T-helper 1 cell treated with Interleukin-12 subunit alpha and Interleukin-12 subunit beta and Interleukin-4 antibody, amounts not matched to agents 30 ng/mL and 1 ng/mL, for 36 hours (primary cell): ENCODE measurements around the gene NME7. TPM values are rescaled to one million over a fixed set of nuclear protein-coding genes. Genes with fewer than 3 reads are reported as not detected.

Experiments used
- intact Hi-C: fragments of 100-400 bp; cut with micrococcal nuclease; formaldehyde crosslinking; loops from one replicate; pipeline ENCODE4 v1.15.1; 2024
- total RNA-seq: library from RNA; stranded (reverse); gene quantifications from 2 replicates; pipeline ENCODE4 v1.2.3, GENCODE V29; 2022

Gene NME7
- total RNA-seq, 1 donor from 2014 or later, result 21.5 TPM

GRCh38 chr1:169110689-169111447 lies 256.7 kb downstream of the NME7 start:
- intact Hi-C loops, result no loop called here

- intact Hi-C loops, result no loop called here
Measured at GRCh38 chr1:169110236-169110635, 257.4 kb downstream of the NME7 start.

DNA sequence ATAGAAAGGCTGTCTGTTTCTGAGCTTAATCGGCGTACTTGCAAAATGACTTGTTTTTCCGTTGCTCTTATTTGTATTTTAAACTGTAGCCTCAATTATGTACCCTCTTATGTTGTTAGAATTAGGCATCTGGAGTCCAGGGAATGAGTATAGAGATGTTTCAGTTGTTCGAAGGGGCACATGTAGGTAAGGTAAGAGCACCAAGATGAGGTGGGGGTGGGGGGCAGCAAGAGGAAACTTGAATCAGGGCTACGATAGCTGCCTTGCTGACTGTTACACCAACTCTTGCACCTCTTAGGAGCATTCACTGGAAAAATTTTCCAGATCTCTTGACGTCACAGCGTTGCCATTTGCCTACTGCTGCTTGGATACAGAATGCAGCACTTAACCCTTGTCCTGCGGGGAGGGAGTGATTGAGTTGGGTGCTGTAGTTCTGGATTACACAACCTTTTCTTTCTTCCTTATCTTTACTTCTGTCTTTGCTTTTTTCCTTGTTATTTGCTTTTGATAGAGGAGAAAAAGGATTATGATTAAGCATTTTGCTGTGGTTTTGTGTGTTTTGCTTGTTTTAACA lies 257.9 kb downstream of the NME7 start:
- intact Hi-C loops, result loop anchor here (5.0 to 10.0 kb wide), 4 partner anchors 583 to 1385 kb away; partner anchors contain the start of genes DCAF6, MPC2 and MPZL1

DNA sequence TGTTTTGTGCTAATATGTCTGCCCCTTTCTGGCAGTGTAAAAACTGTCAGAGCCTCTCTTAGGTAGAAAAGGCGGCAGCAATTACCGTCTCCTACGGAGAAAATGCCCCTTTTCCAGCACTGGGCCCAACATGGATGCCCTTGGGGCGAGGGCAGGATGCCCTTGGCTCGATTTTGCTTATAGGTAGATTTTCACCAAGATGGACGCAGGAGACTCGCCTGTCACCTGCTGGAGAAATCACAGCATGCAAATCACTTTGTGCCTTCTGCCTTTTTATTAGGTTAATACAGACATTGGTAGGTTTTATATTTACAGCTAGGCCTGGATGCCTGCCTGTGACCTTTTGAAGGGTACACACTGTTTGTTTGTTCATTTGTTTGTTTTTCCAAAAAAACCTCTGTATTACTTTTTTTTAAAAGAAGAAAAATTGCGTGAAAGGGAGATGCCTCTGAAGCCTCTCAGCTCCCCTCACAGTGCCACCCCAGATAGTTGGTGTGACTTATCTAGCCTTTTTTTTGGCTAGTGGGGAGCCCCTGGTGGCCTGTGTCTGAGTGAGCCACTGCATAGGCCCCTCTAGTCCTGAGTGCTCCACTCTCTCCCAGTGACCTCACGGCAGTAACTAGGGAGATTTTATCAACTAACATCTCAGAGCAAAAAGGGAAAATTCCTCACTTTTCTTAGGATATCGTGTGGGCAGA lies 258.6 kb downstream of the NME7 start:
- intact Hi-C loops, result loop anchor here (5.0 to 10.0 kb wide), 4 partner anchors 583 to 1384 kb away; partner anchors contain the start of genes DCAF6, MPC2 and MPZL1

GRCh38 chr1:169108223-169108622 lies 259.4 kb downstream of the NME7 start:
- intact Hi-C loops, result loop anchor here (5.0 to 10.0 kb wide), 4 partner anchors 584 to 1383 kb away; partner anchors contain the start of genes DCAF6, MPC2 and MPZL1

- intact Hi-C loops, result loop anchor here (2.0 to 10.0 kb wide), 9 partner anchors 63 to 1887 kb away; partner anchors contain the start of genes DCAF6, KIFAP3, MPC2 and MPZL1
Measured at GRCh38 chr1:169107603-169108208, 259.9 kb downstream of the NME7 start.

DNA sequence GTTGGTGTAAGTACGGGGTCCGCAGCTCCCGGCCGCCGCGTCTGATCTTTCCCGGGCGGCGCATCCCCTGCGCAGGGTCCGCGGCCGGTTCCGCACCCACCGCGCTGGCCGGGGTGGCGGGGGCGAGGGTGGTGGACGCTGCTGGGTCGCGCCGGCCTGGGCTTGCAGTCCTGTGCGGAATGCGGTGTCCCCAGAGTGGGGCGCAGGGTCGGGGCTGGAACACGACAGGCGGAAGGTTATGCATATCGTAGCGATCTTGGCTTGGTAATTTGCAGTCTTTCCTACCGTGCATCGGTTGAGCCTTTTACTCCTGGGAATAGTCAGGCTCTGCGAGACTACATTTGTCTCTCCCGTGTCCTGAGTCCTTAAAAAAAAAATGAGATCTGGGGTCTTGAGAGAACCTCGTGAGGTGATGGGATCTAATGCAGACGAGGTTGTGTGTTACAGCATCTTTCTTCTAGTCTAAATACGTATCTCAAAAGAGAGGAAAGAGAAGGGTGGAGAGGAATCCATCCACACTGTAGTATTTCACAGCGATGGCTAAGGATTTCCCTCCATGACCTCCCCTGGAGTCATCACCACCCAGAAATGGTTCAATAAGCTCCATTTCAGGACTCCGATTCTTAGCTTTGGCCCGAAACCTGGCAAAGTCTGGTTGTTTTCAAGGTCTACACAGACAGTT lies 260.5 kb downstream of the NME7 start:
- intact Hi-C loops, result loop anchor here (1.0 to 10.0 kb wide), 20 partner anchors 17 to 1886 kb away; partner anchors contain the start of genes DCAF6, KIFAP3, METTL18 and MPC2

- intact Hi-C loops, result loop anchor here (1.0 to 10.0 kb wide), 20 partner anchors 16 to 1886 kb away; partner anchors contain the start of genes DCAF6, KIFAP3, METTL18 and MPC2
Measured at GRCh38 chr1:169106095-169106920, 261.3 kb downstream of the NME7 start, which contains the start of gene ATP1B1. Gene ATP1B1, plus strand, starts transcription at chr1:169106690. Its CDS starts 140 bp downstream, at chr1:169106830.

- intact Hi-C loops, result loop anchor here (1.0 to 10.0 kb wide), 20 partner anchors 15 to 1885 kb away; partner anchors contain the start of genes DCAF6, KIFAP3, METTL18 and MPC2
Measured at GRCh38 chr1:169105434-169106094, 262.0 kb downstream of the NME7 start.

GRCh38 chr1:169105087-169105433 lies 262.5 kb downstream of the NME7 start:
- intact Hi-C loops, result loop anchor here (5.0 to 10.0 kb wide), 4 partner anchors 583 to 1380 kb away; partner anchors contain the start of genes DCAF6, MPC2 and MPZL1

GRCh38 chr1:169103480-169103893 lies 264.1 kb downstream of the NME7 start:
- intact Hi-C loops, result loop anchor here (10.0 kb wide), 1 partner anchor 1379 kb away; the partner anchor contains the start of gene MPZL1

DNA sequence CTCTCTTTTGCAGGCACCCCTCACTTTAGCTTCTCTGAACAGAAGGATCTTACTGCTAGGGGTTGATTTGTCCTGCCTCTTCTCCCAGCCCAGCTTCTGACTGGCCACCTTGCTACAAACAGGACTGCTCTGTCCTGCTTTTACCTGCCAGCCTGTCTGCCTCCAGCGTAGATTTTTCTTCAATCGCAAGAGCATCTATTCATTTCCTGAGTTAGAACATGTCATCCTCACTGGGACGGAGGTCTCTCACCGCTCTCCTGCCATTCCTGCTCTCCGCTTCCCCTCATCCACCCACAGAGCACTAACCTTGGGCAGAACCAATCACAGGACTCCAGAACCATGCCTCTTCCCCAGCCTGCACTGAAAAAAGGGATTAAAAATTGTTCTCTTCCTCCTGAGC lies 264.6 kb downstream of the NME7 start:
- intact Hi-C loops, result loop anchor here (10.0 kb wide), 1 partner anchor 1378 kb away; the partner anchor contains the start of gene MPZL1

DNA sequence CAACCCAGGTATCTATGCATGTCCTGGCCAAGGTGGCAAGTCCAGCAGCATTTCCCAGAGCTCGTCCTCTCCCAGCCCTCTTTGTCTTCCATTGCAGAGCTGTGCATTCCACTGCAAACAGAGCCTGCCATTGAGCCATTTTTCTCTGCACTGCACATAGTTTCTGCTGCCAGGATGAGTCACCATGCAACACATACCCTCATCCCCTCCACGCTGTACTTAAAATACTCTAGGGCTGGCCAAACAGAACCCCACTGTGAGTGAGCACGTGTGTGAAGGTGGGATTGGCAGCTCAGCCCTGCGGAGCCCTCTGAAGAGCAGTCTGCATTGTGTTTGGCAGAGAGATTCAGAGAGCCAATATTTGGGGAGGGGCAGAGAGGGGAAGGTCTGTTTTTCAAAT lies 265.0 kb downstream of the NME7 start:
- intact Hi-C loops, result loop anchor here (10.0 kb wide), 1 partner anchor 1378 kb away; the partner anchor contains the start of gene MPZL1

DNA sequence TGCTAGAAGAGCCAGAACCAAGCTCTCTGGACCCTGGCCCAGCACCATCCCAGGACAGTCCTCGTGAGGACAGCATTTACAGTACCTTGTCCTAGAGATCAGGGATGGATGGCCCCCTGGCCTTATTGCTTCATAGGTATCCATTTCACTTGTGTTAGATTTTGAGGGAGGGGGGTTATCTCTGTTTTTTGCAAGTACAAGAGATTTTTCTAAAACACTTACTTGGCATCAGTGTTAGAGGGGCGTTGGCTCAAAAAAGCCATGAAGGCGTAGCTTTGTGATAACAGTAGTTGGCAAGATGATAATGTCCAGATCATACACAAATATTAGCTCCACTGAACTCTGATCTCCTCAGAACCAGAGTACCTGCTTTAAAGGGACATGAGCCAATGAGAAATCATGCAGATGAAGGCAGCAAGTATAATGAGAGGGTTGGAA lies 266.9 kb downstream of the NME7 start:
- intact Hi-C loops, result loop anchor here (10.0 kb wide), 1 partner anchor 1376 kb away; the partner anchor contains the start of gene MPZL1

DNA sequence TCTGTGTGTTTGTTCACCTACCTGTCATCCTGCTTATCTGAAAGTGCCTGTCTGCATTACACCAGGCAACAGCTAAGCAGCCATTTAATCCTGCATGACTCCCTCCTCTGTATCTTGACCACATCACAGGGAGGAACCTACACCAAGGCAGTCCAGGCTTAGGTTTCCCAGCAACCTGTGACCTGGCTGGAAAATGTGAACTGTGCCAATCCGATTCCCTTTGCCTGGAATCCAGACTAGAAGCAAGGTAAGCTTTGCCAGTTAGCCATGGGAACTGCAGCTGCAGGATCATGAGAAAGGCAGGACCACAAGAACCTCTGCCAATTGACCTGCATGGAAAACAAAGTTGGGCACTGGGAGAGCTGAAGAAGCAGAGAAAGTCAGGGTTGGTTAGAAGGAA lies 267.4 kb downstream of the NME7 start:
- intact Hi-C loops, result loop anchor here (10.0 kb wide), 1 partner anchor 1375 kb away; the partner anchor contains the start of gene MPZL1

GRCh38 chr1:169099561-169099960 lies 268.0 kb downstream of the NME7 start:
- intact Hi-C loops, result no loop called here

DNA sequence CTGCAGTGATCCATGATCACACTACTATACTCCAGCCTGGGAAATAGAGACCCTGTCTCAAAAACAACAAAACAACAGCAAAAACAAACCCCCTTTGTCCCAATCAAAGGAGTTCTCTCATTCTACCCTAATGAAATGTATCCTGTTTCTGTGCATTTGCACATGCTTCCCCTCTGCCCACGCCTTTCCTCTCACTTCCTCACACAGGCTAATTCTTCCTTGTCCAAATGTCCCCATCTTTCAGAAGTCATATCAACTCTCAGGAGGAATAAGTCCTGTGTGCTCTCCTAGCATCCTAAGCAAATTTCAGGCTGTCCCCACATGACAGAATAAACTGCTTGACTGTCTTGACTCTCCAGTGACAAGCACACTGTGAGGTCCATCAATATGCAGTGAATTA lies 269.2 kb downstream of the NME7 start:
- intact Hi-C loops, result no loop called here

GRCh38 chr1:169094897-169095569 lies 272.6 kb downstream of the NME7 start:
- intact Hi-C loops, result loop anchor here (5.0 kb wide), 2 partner anchors 252 to 623 kb away; no protein-coding TSS in a partner anchor
